ENCODE measurements around the gene ZBTB12.
"Not testable (repeated sequence)": the region's sequence is repeated elsewhere in the genome, so short reads cannot be mapped to it uniquely, and the experiment has no call there.

ZBTB12 gene

GRCh38 chr6:31865205-31866118, 36.4 kb downstream of the ZBTB12 start:
- no peak overlapping the region for H3K27ac ChIP-seq (ENCODE audit: insufficient read depth, low read depth, low read length, poor library complexity, severe bottlenecking)
- no peaks in the 10 kb centered on the region for H3K9me3 ChIP-seq (ENCODE audit: control insufficient read depth, low read length)
- no peaks in the 10 kb centered on the region for H3K27me3 ChIP-seq (ENCODE audit: control insufficient read depth, insufficient read depth, low read length, poor library complexity, severe bottlenecking)
- no peak overlapping the region for H3K4me3 ChIP-seq (ENCODE audit: insufficient read depth, low read depth, low read length)
- no peaks in the 10 kb centered on the region for H3K36me3 ChIP-seq (ENCODE audit: control insufficient read depth, insufficient read depth, low read length)
- H3K4me1 ChIP-seq (ENCODE audit: control insufficient read depth, insufficient read depth, low read length): peaks cover 9% of the 10 kb centered on the region
- 87 to 90% methylated on average over 21 of the region's 21 CpGs for WGBS, 2 experiments

- H3K36me3 ChIP-seq (ENCODE audit: control insufficient read depth, insufficient read depth, low read length): peaks cover 2% of the 10 kb centered on the region
- 88 to 90% methylated on average over 8 of the region's 8 CpGs for WGBS, 2 experiments
- no peak overlapping the region for H3K4me3 ChIP-seq (ENCODE audit: insufficient read depth, low read depth, low read length)
Measured at GRCh38 chr6:31864818-31865204, 37.1 kb downstream of the ZBTB12 start.

GRCh38 chr6:31864123-31864562, 37.7 kb downstream of the ZBTB12 start:
- not testable (repeated sequence) for H3K4me1 ChIP-seq (ENCODE audit: control insufficient read depth, insufficient read depth, low read length); H3K9me3 ChIP-seq (ENCODE audit: control insufficient read depth, low read length); H3K36me3 ChIP-seq (ENCODE audit: control insufficient read depth, insufficient read depth, low read length); H3K27me3 ChIP-seq (ENCODE audit: control insufficient read depth, insufficient read depth, low read length, poor library complexity, severe bottlenecking)
- Histone ChIP-seq H3K27ac (ENCODE audit: insufficient read depth, low read depth, low read length, poor library complexity, severe bottlenecking) (peak overlapping the region; percentile 91), H3K4me3 (ENCODE audit: insufficient read depth, low read depth, low read length) (peak overlapping the region; percentile 84)
- WGBS, 2 experiments: 34% methylated on average over 16 of the region's 16 CpGs

More at GRCh38 chr6:31864818-31865204, 37.1 kb downstream of the ZBTB12 start:
- H3K27ac ChIP-seq (ENCODE audit: insufficient read depth, low read depth, low read length, poor library complexity, severe bottlenecking): no peak overlapping the region
- H3K4me1 ChIP-seq (ENCODE audit: control insufficient read depth, insufficient read depth, low read length): peaks cover 9% of the 10 kb centered on the region
- no peaks in the 10 kb centered on the region for H3K9me3 ChIP-seq (ENCODE audit: control insufficient read depth, low read length)
- no peaks in the 10 kb centered on the region for H3K27me3 ChIP-seq (ENCODE audit: control insufficient read depth, insufficient read depth, low read length, poor library complexity, severe bottlenecking)

- Histone ChIP-seq H3K9me3 (ENCODE audit: control insufficient read depth, low read length) (no peaks in the 10 kb centered on the region), H3K27ac (ENCODE audit: insufficient read depth, low read depth, low read length, poor library complexity, severe bottlenecking) (peak within 1 kb of the TSS; percentile 91), H3K27me3 (ENCODE audit: control insufficient read depth, insufficient read depth, low read length, poor library complexity, severe bottlenecking) (no peaks in the 10 kb centered on the region), H3K4me3 (ENCODE audit: insufficient read depth, low read depth, low read length) (peak within 1 kb of the TSS; percentile 84), H3K4me1 (ENCODE audit: control insufficient read depth, insufficient read depth, low read length) (peaks cover 9% of the 10 kb centered on the region), H3K36me3 (ENCODE audit: control insufficient read depth, insufficient read depth, low read length) (peaks cover 7% of the 10 kb centered on the region)
- WGBS, 2 experiments: 1 to 2% methylated on average over 64 of the region's 64 CpGs
Measured at GRCh38 chr6:31862344-31863235, 39.3 kb downstream of the ZBTB12 start, which contains the start of gene NEU1. Gene NEU1, minus strand, starts transcription at chr6:31862821. Its CDS starts 45 bp downstream, at chr6:31862776.

GRCh38 chr6:31861919-31862343, 40.0 kb downstream of the ZBTB12 start:
- H3K27ac ChIP-seq (ENCODE audit: insufficient read depth, low read depth, low read length, poor library complexity, severe bottlenecking): no peak overlapping the region
- peak overlapping the region; percentile 84 for H3K4me3 ChIP-seq (ENCODE audit: insufficient read depth, low read depth, low read length)
- WGBS, 2 experiments: 62 to 64% methylated on average over 17 of the region's 17 CpGs
- no peaks in the 10 kb centered on the region for H3K9me3 ChIP-seq (ENCODE audit: control insufficient read depth, low read length)
- peaks cover 9% of the 10 kb centered on the region for H3K4me1 ChIP-seq (ENCODE audit: control insufficient read depth, insufficient read depth, low read length)
- H3K36me3 ChIP-seq (ENCODE audit: control insufficient read depth, insufficient read depth, low read length): peaks cover 7% of the 10 kb centered on the region
- H3K27me3 ChIP-seq (ENCODE audit: control insufficient read depth, insufficient read depth, low read length, poor library complexity, severe bottlenecking): no peaks in the 10 kb centered on the region

GRCh38 chr6:31861150-31861549, 40.7 kb downstream of the ZBTB12 start:
- WGBS, 2 experiments: 91 to 92% methylated on average over 7 of the region's 7 CpGs
- Histone ChIP-seq H3K9me3 (ENCODE audit: control insufficient read depth, low read length) (no peaks in the 10 kb centered on the region), H3K4me3 (ENCODE audit: insufficient read depth, low read depth, low read length) (no peak overlapping the region)

GRCh38 chr6:31860349-31860748, 41.5 kb downstream of the ZBTB12 start:
- peaks cover 7% of the 10 kb centered on the region for H3K36me3 ChIP-seq (ENCODE audit: control insufficient read depth, insufficient read depth, low read length)
- no peak overlapping the region for H3K4me3 ChIP-seq (ENCODE audit: insufficient read depth, low read depth, low read length)
- H3K9me3 ChIP-seq (ENCODE audit: control insufficient read depth, low read length): no peaks in the 10 kb centered on the region
- no peak overlapping the region for H3K27ac ChIP-seq (ENCODE audit: insufficient read depth, low read depth, low read length, poor library complexity, severe bottlenecking)
- 95 to 97% methylated on average over 13 of the region's 13 CpGs for WGBS, 2 experiments
- H3K4me1 ChIP-seq (ENCODE audit: control insufficient read depth, insufficient read depth, low read length): peaks cover 8% of the 10 kb centered on the region
- no peaks in the 10 kb centered on the region for H3K27me3 ChIP-seq (ENCODE audit: control insufficient read depth, insufficient read depth, low read length, poor library complexity, severe bottlenecking)

More at GRCh38 chr6:31861150-31861549, 40.7 kb downstream of the ZBTB12 start:
- peaks cover 9% of the 10 kb centered on the region for H3K4me1 ChIP-seq (ENCODE audit: control insufficient read depth, insufficient read depth, low read length)
- no peaks in the 10 kb centered on the region for H3K27me3 ChIP-seq (ENCODE audit: control insufficient read depth, insufficient read depth, low read length, poor library complexity, severe bottlenecking)
- peaks cover 7% of the 10 kb centered on the region for H3K36me3 ChIP-seq (ENCODE audit: control insufficient read depth, insufficient read depth, low read length)
- H3K27ac ChIP-seq (ENCODE audit: insufficient read depth, low read depth, low read length, poor library complexity, severe bottlenecking): no peak overlapping the region

- Histone ChIP-seq H3K4me3 (ENCODE audit: insufficient read depth, low read depth, low read length) (no peak overlapping the region), H3K27me3 (ENCODE audit: control insufficient read depth, insufficient read depth, low read length, poor library complexity, severe bottlenecking) (no peaks in the 10 kb centered on the region), H3K27ac (ENCODE audit: insufficient read depth, low read depth, low read length, poor library complexity, severe bottlenecking) (no peak overlapping the region), H3K9me3 (ENCODE audit: control insufficient read depth, low read length) (no peaks in the 10 kb centered on the region), H3K36me3 (ENCODE audit: control insufficient read depth, insufficient read depth, low read length) (peaks cover 7% of the 10 kb centered on the region), H3K4me1 (ENCODE audit: control insufficient read depth, insufficient read depth, low read length) (peaks cover 3% of the 10 kb centered on the region)
- 95 to 97% methylated on average over 11 of the region's 11 CpGs for WGBS, 2 experiments
Measured at GRCh38 chr6:31859923-31860322, 42.0 kb downstream of the ZBTB12 start.

GRCh38 chr6:31858707-31859106, 43.2 kb downstream of the ZBTB12 start:
- H3K27me3 ChIP-seq (ENCODE audit: control insufficient read depth, insufficient read depth, low read length, poor library complexity, severe bottlenecking): no peaks in the 10 kb centered on the region
- H3K4me3 ChIP-seq (ENCODE audit: insufficient read depth, low read depth, low read length): no peak overlapping the region

GRCh38 chr6:31857774-31858173, 44.1 kb downstream of the ZBTB12 start:
- H3K4me3 ChIP-seq (ENCODE audit: insufficient read depth, low read depth, low read length); H3K4me1 ChIP-seq (ENCODE audit: control insufficient read depth, insufficient read depth, low read length); H3K27me3 ChIP-seq (ENCODE audit: control insufficient read depth, insufficient read depth, low read length, poor library complexity, severe bottlenecking); H3K9me3 ChIP-seq (ENCODE audit: control insufficient read depth, low read length); H3K27ac ChIP-seq (ENCODE audit: insufficient read depth, low read depth, low read length, poor library complexity, severe bottlenecking); H3K36me3 ChIP-seq (ENCODE audit: control insufficient read depth, insufficient read depth, low read length): not testable (repeated sequence)
- WGBS, 2 experiments: 94 to 96% methylated on average over 8 of the region's 8 CpGs

More at GRCh38 chr6:31858707-31859106, 43.2 kb downstream of the ZBTB12 start:
- WGBS, 2 experiments: 94 to 96% methylated on average over 8 of the region's 8 CpGs
- Histone ChIP-seq H3K27ac (ENCODE audit: insufficient read depth, low read depth, low read length, poor library complexity, severe bottlenecking) (no peak overlapping the region), H3K4me1 (ENCODE audit: control insufficient read depth, insufficient read depth, low read length) (no peaks in the 10 kb centered on the region), H3K36me3 (ENCODE audit: control insufficient read depth, insufficient read depth, low read length) (peaks cover 7% of the 10 kb centered on the region), H3K9me3 (ENCODE audit: control insufficient read depth, low read length) (no peaks in the 10 kb centered on the region)
